GM19043 (cell line): ENCODE results near the gene SIL1.
"Not testable (repeated sequence)": the region's sequence is repeated elsewhere in the genome, so short reads cannot be mapped to it uniquely, and the experiment has no call there.

ENCODE experiments used
- ATAC-seq: cut with Tn5 transposase; IDR thresholded peaks from one replicate; pipeline ENCODE4 v1.9.1; 2021; ENCODE audit warnings: low read depth; ENCODE audit not compliant: unreplicated experiment

Gene SIL1

GRCh38 chr5:138933522-138934290, 264.5 kb downstream of the SIL1 start:
- no peak for ATAC-seq

GRCh38 chr5:138932171-138932810, 265.9 kb downstream of the SIL1 start:
- ATAC-seq = no peak

- no peak for ATAC-seq
These were observed 267.6 kb downstream of the SIL1 start for GRCh38 chr5:138930371-138931097.

- no peak for ATAC-seq
These were observed 268.6 kb downstream of the SIL1 start for GRCh38 chr5:138929571-138929955.

GRCh38 chr5:138927979-138928378, 270.2 kb downstream of the SIL1 start:
- ATAC-seq = no peak

- no peak for ATAC-seq
These were observed 270.6 kb downstream of the SIL1 start for GRCh38 chr5:138927544-138927943.

- ATAC-seq = no peak
These were observed 271.3 kb downstream of the SIL1 start for GRCh38 chr5:138926688-138927448.

GRCh38 chr5:138926257-138926656, 271.9 kb downstream of the SIL1 start:
- no peak for ATAC-seq

GRCh38 chr5:138925090-138925635, 273.0 kb downstream of the SIL1 start:
- no peak for ATAC-seq

GRCh38 chr5:138922494-138922893, 275.7 kb downstream of the SIL1 start:
- no peak for ATAC-seq

- not testable (repeated sequence) for ATAC-seq
These were observed 276.8 kb downstream of the SIL1 start for GRCh38 chr5:138921362-138921761.

- ATAC-seq = no peak
These were observed 278.0 kb downstream of the SIL1 start for GRCh38 chr5:138920181-138920580.

- no peak for ATAC-seq
These were observed 279.5 kb downstream of the SIL1 start for GRCh38 chr5:138918686-138919085.

- ATAC-seq = no peak
These were observed 283.8 kb downstream of the SIL1 start for GRCh38 chr5:138914338-138914737.

GRCh38 chr5:138913773-138914172, 284.4 kb downstream of the SIL1 start:
- ATAC-seq = no peak

- ATAC-seq = no peak
These were observed 286.1 kb downstream of the SIL1 start for GRCh38 chr5:138912093-138912492.

- ATAC-seq = no peak
These were observed 286.7 kb downstream of the SIL1 start for GRCh38 chr5:138911441-138911840.

GRCh38 chr5:138910546-138911185, 287.5 kb downstream of the SIL1 start:
- no peak for ATAC-seq

GRCh38 chr5:138909734-138910133, 288.4 kb downstream of the SIL1 start:
- no peak for ATAC-seq

GRCh38 chr5:138905541-138905940, 292.6 kb downstream of the SIL1 start:
- no peak for ATAC-seq
